A673 (cell line): ENCODE results near the gene BTLA. TPM values are rescaled to one million over a fixed set of nuclear protein-coding genes. Genes with fewer than 3 reads are reported as not detected.

ENCODE experiments used
- BruUV-seq: library from RNA; stranded (reverse); fragments of 400-500 nt; replicated peaks from 2 replicates; lab custom pipeline; 2021; lab: Mats Ljungman, UMichigan
- CTCF ChIA-PET: fragments of 300-600 bp; sonication (Branson Sonifier 250); formaldehyde crosslinking; loops from one replicate; lab custom pipeline; 2022; ENCODE audit warnings: antibody characterized with exemption; lab: Charles Lee
- POLR2A ChIA-PET: fragments of 300-600 bp; sonication (Branson Sonifier 250); formaldehyde crosslinking; loops from one replicate; lab custom pipeline; 2022; ENCODE audit warnings: antibody characterized with exemption; ENCODE audit not compliant: low non-redundant PET; lab: Charles Lee
- DNase-seq: peaks from one replicate; pipeline ENCODE4 v3.0.0-alpha.2; 2015; ENCODE audit warnings: low spot score
- H3K27ac ChIP-seq: fragments of 200-600 bp; sonication (generic); 2 replicates; pipeline ENCODE4 v1.5.1; 2016; ENCODE audit warnings: mixed run types, low read depth, mild to moderate bottlenecking, mixed read lengths, antibody characterized with exemption, low read length; ENCODE audit not compliant: poor library complexity, severe bottlenecking
- H3K27me3 ChIP-seq: fragments of 200-600 bp; sonication (generic); replicated peaks from 2 replicates; pipeline ENCODE4 v1.6.1; 2017; ENCODE audit warnings: mixed run types, low read depth, mild to moderate bottlenecking, mixed read lengths, antibody characterized with exemption, low read length; ENCODE audit not compliant: insufficient read depth, poor library complexity
- H3K36me3 ChIP-seq: fragments of 200-600 bp; sonication (generic); 2 replicates; pipeline ENCODE4 v1.6.1; 2016; ENCODE audit warnings: mixed run types, mild to moderate bottlenecking, mixed read lengths, antibody characterized with exemption, low read length; ENCODE audit not compliant: insufficient read depth, poor library complexity, severe bottlenecking
- H3K4me1 ChIP-seq: fragments of 200-600 bp; sonication (generic); 2 replicates; pipeline ENCODE4 v1.6.1; 2017; ENCODE audit warnings: mixed run types, mild to moderate bottlenecking, mixed read lengths, antibody characterized with exemption, low read length; ENCODE audit not compliant: insufficient read depth, poor library complexity, severe bottlenecking
- H3K4me3 ChIP-seq: fragments of 200-600 bp; sonication (generic); 2 replicates; pipeline ENCODE4 v1.5.1; 2016; ENCODE audit warnings: low read depth, mixed run types, mild to moderate bottlenecking, mixed read lengths, low read length; ENCODE audit not compliant: poor library complexity, severe bottlenecking
- H3K9me3 ChIP-seq: fragments of 200-600 bp; sonication (generic); 2 replicates; pipeline ENCODE4 v1.6.1; 2016; ENCODE audit warnings: mixed run types, low read depth, mild to moderate bottlenecking, mixed read lengths, antibody characterized with exemption, low read length; ENCODE audit not compliant: poor library complexity, severe bottlenecking
- EZH2 ChIP-seq: fragments of 200-600 bp; sonication (generic); IDR thresholded peaks from 2 replicates; pipeline ENCODE4 v1.6.1; 2017; ENCODE audit warnings: borderline replicate concordance, low read depth, mild to moderate bottlenecking, mixed read lengths, antibody characterized with exemption, low read length; ENCODE audit not compliant: poor library complexity, severe bottlenecking
- intact Hi-C: fragments of 100-400 bp; cut with micrococcal nuclease; formaldehyde crosslinking; loops from one replicate; pipeline ENCODE4 v1.10.0; 2022; ENCODE audit not compliant: unreplicated experiment
- total RNA-seq: library from RNA; stranded (reverse); gene quantifications from 2 replicates; pipeline ENCODE4 v1.2.3, GENCODE V29; 2021
- TF ChIP-seq, protein P1 (sequence below): fragments of 300-800, 200-600 bp; sonication (generic); conservative IDR thresholded peaks from 2 replicates; pipeline ENCODE4 v1.5.1; 2017; ENCODE audit warnings: low read depth, mild to moderate bottlenecking, antibody characterized with exemption, low read length, moderate library complexity, mixed read lengths

Gene BTLA
- total RNA-seq, 1 experiment from 2014 or later, result not detected

DNA sequence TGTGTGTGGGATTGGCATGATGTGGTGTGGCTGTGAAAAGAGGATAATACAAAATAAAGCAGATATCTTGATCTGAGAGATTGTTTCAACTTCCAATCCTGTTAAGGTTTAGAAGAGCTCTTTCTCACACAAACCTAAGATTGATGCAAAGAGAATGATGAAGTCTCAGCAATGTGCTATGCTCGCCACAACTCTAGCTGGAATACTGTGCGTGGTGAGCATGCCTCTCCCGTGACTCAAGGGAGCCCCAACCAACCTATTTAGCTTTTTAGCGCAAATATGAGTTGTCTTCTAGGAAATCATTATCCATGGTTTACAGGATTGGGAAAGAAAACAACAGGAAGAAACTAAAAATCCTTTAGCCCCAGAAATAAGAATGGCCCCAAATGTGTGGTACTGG lies 28.5 kb downstream of the BTLA start:
- no peak for DNase-seq
- no peaks in the 10 kb centered on the region for H3K27me3 ChIP-seq
- no peak overlapping the region for H3K27ac ChIP-seq
- POLR2A ChIA-PET, result no interaction called here
- no peaks in the 10 kb centered on the region for H3K36me3 ChIP-seq
- BruUV-seq, result no TSS peak
- CTCF ChIA-PET, result no interaction called here
- no peaks in the 10 kb centered on the region for H3K4me1 ChIP-seq
- no peak overlapping the region for H3K4me3 ChIP-seq
- intact Hi-C loops, result no loop called here
- no peaks in the 10 kb centered on the region for H3K9me3 ChIP-seq
- no peak for TF ChIP-seq EZH2
- TF ChIP-seq, protein P1, sequence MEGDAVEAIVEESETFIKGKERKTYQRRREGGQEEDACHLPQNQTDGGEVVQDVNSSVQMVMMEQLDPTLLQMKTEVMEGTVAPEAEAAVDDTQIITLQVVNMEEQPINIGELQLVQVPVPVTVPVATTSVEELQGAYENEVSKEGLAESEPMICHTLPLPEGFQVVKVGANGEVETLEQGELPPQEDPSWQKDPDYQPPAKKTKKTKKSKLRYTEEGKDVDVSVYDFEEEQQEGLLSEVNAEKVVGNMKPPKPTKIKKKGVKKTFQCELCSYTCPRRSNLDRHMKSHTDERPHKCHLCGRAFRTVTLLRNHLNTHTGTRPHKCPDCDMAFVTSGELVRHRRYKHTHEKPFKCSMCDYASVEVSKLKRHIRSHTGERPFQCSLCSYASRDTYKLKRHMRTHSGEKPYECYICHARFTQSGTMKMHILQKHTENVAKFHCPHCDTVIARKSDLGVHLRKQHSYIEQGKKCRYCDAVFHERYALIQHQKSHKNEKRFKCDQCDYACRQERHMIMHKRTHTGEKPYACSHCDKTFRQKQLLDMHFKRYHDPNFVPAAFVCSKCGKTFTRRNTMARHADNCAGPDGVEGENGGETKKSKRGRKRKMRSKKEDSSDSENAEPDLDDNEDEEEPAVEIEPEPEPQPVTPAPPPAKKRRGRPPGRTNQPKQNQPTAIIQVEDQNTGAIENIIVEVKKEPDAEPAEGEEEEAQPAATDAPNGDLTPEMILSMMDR, result no peak

DNA sequence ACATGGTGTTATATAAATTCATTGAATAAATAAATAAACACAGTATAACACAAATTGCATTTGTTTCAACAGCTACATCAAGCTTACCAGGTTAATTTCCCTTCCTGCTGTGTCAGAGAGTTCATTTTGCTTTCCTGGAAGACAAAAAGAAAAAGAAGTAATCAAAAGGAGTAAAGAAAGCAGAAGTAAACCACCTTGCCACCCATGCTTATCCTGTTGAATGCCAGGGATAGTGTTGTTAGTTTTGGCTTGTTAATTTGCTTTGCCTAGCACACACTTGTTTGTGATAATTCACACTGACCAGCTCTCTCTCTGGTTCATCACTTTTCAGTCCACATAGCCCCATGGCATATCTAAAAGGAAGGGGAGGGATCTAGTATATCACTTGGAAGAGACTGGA lies 29.6 kb downstream of the BTLA start:
- DNase-seq, result no peak
- Histone ChIP-seq H3K4me3 (no peak overlapping the region), H3K27me3 (no peaks in the 10 kb centered on the region), H3K36me3 (no peaks in the 10 kb centered on the region), H3K27ac (no peak overlapping the region), H3K4me1 (no peaks in the 10 kb centered on the region), H3K9me3 (no peaks in the 10 kb centered on the region)
- no TSS peak for BruUV-seq
- intact Hi-C loops, result no loop called here
- ChIA-PET POLR2A (no interaction called here), CTCF (no interaction called here)
- TF ChIP-seq, protein P1, result no peak
- no peak for TF ChIP-seq EZH2

DNA sequence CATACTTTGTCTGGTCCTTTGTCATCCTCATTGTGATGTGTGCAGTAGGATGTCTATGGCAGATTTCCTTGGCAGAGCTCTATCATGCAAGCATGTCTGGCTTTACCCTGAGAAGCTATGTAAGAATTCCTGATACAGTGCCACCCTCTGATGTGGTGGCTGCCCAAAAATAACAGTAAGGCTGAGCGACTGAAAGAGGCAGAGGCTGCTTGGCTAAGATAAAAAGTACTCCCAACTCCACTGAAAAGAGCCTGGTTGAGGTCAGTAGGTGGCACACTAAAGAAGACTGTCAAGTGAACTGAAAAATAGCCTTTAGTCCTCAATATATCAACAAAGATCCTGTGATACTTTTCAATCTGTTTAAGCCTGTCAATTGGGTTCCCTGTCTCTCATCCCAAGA lies 31.7 kb downstream of the BTLA start:
- TF ChIP-seq, protein P1, result no peak
- TF ChIP-seq EZH2, result no peak
- Histone ChIP-seq H3K27me3 (no peaks in the 10 kb centered on the region), H3K9me3 (no peaks in the 10 kb centered on the region), H3K36me3 (no peaks in the 10 kb centered on the region), H3K27ac (no peak overlapping the region), H3K4me1 (no peaks in the 10 kb centered on the region), H3K4me3 (no peak overlapping the region)
- DNase-seq, result no peak
- intact Hi-C loops, result no loop called here
- no TSS peak for BruUV-seq
- ChIA-PET POLR2A (no interaction called here), CTCF (interaction anchor here (0.9 kb wide), 1 partner anchor 52 kb away, joined by 4 read pairs; no protein-coding TSS in a partner anchor)
